Fibroblast of peridontal ligament (primary cell): ENCODE results near the gene TINCR.
A peak's percentile ranks its signal among the peaks of the same experiment; 100 is the strongest.
"Not testable (repeated sequence)": the region's sequence is repeated elsewhere in the genome, so short reads cannot be mapped to it uniquely, and the experiment has no call there.

Source experiments
- DNase-seq: peaks from one replicate; pipeline ENCODE4 v3.0.0-alpha.2; 2010; ENCODE audit errors: extremely low read depth

The TINCR gene

GRCh38 chr19:5567360-5567969, at the start of gene TINCR:
TSS of gene TINCR (minus strand) at chr19:5567953.
- DNase-seq: no peak

- no peak for DNase-seq
These were observed 49.3 kb upstream of the TINCR start for GRCh38 chr19:5617080-5617479.

GRCh38 chr19:5615756-5616327, 48.1 kb upstream of the TINCR start:
- peak; percentile 15 for DNase-seq

GRCh38 chr19:5612891-5613865, 45.4 kb upstream of the TINCR start:
- no peak for DNase-seq

GRCh38 chr19:5609881-5610448, 42.2 kb upstream of the TINCR start:
- no peak for DNase-seq

- DNase-seq: not testable (repeated sequence)
These were observed 41.0 kb upstream of the TINCR start for GRCh38 chr19:5608766-5609165.

- no peak for DNase-seq
These were observed 40.5 kb upstream of the TINCR start for GRCh38 chr19:5608291-5608690.

- DNase-seq: no peak
These were observed 39.8 kb upstream of the TINCR start for GRCh38 chr19:5607318-5608275.

- no peak for DNase-seq
These were observed 37.6 kb upstream of the TINCR start for GRCh38 chr19:5605362-5605761.

GRCh38 chr19:5603626-5604025, 35.9 kb upstream of the TINCR start:
- no peak for DNase-seq

GRCh38 chr19:5600797-5601196, 33.0 kb upstream of the TINCR start:
- no peak for DNase-seq

- no peak for DNase-seq
These were observed 28.0 kb upstream of the TINCR start for GRCh38 chr19:5595745-5596144.

GRCh38 chr19:5595129-5595528, 27.4 kb upstream of the TINCR start:
- no peak for DNase-seq

GRCh38 chr19:5594521-5594950, 26.8 kb upstream of the TINCR start:
- no peak for DNase-seq

GRCh38 chr19:5593343-5594255, 25.8 kb upstream of the TINCR start:
- no peak for DNase-seq

- DNase-seq: no peak
These were observed 25.0 kb upstream of the TINCR start for GRCh38 chr19:5592531-5593342.

GRCh38 chr19:5591476-5591875, 23.7 kb upstream of the TINCR start:
- no peak for DNase-seq

GRCh38 chr19:5590865-5591154, 23.1 kb upstream of the TINCR start:
- no peak for DNase-seq

GRCh38 chr19:5590151-5590864, 22.6 kb upstream of the TINCR start:
- no peak for DNase-seq
